Osteoblast (primary cell): ENCODE results near the gene DDX52. TPM values are rescaled to one million over a fixed set of nuclear protein-coding genes. Genes with fewer than 3 reads are reported as not detected.

Experiments
- DNase-seq: peaks from one replicate; pipeline ENCODE4 v3.0.0; 2011; ENCODE audit warnings: low spot score, mixed read lengths; ENCODE audit not compliant: insufficient read length; ENCODE audit errors: missing footprints
- H2AFZ ChIP-seq: 2 replicates; pipeline ENCODE4 v1.6.0; 2011; ENCODE audit warnings: mild to moderate bottlenecking, low read length
- H3K27ac ChIP-seq: 2 replicates; pipeline ENCODE4 v1.5.1; 2011; ENCODE audit warnings: mild to moderate bottlenecking, low read depth, low read length, moderate library complexity
- H3K27me3 ChIP-seq: 2 replicates; pipeline ENCODE4 v1.6.0; 2012; ENCODE audit warnings: mild to moderate bottlenecking, control low read depth, inconsistent platforms, low read length, moderate library complexity; ENCODE audit not compliant: insufficient read depth
- H3K36me3 ChIP-seq: 2 replicates; pipeline ENCODE4 v1.5.1; 2011; ENCODE audit warnings: mild to moderate bottlenecking, low read length, control low read depth, moderate library complexity; ENCODE audit not compliant: insufficient read depth
- H3K4me1 ChIP-seq: 2 replicates; pipeline ENCODE4 v1.5.1; 2011; ENCODE audit warnings: mild to moderate bottlenecking, low read length, control low read depth, moderate library complexity; ENCODE audit not compliant: insufficient read depth
- H3K4me2 ChIP-seq: 2 replicates; pipeline ENCODE4 v1.6.0; 2011; ENCODE audit warnings: mild to moderate bottlenecking, low read length; ENCODE audit not compliant: insufficient read depth
- H3K4me3 ChIP-seq: fragments of 200-600 bp; sonication (generic); 3 replicates; pipeline ENCODE4 v1.5.1; 2012; ENCODE audit warnings: mild to moderate bottlenecking, low read length, inconsistent platforms; ENCODE audit not compliant: insufficient read depth
- H3K79me2 ChIP-seq: 2 replicates; pipeline ENCODE4 v1.6.0; 2012; ENCODE audit warnings: mild to moderate bottlenecking, low read length, control low read depth, inconsistent platforms; ENCODE audit not compliant: insufficient read depth
- H3K9me3 ChIP-seq: 2 replicates; pipeline ENCODE4 v1.5.1; 2011; ENCODE audit warnings: low read depth, low read length, control low read depth
- H4K20me1 ChIP-seq: 2 replicates; pipeline ENCODE4 v1.6.0; 2012; ENCODE audit warnings: mild to moderate bottlenecking, low read length, control low read depth; ENCODE audit not compliant: insufficient read depth
- total RNA-seq: library from RNA; depleted of rRNA; stranded (reverse); fragments of >200 nt; gene quantifications from 2 replicates; pipeline ENCODE4 v1.2.3, GENCODE V29; 2012
- TF ChIP-seq, protein P1 (sequence below): IDR thresholded peaks from 2 replicates; pipeline ENCODE4 v1.5.1; 2011; ENCODE audit warnings: mild to moderate bottlenecking, low read depth, low read length, moderate library complexity; ENCODE audit errors: extremely low read depth

The DDX52 gene
- total RNA-seq, 1 donor, result 29.3 TPM

GRCh38 chr17:37607637-37608331 lies 35.5 kb downstream of the DDX52 start:
- DNase-seq, result no peak
- TF ChIP-seq, protein P1, sequence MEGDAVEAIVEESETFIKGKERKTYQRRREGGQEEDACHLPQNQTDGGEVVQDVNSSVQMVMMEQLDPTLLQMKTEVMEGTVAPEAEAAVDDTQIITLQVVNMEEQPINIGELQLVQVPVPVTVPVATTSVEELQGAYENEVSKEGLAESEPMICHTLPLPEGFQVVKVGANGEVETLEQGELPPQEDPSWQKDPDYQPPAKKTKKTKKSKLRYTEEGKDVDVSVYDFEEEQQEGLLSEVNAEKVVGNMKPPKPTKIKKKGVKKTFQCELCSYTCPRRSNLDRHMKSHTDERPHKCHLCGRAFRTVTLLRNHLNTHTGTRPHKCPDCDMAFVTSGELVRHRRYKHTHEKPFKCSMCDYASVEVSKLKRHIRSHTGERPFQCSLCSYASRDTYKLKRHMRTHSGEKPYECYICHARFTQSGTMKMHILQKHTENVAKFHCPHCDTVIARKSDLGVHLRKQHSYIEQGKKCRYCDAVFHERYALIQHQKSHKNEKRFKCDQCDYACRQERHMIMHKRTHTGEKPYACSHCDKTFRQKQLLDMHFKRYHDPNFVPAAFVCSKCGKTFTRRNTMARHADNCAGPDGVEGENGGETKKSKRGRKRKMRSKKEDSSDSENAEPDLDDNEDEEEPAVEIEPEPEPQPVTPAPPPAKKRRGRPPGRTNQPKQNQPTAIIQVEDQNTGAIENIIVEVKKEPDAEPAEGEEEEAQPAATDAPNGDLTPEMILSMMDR, result no peak
- H3K9me3 ChIP-seq, result no peaks in the 10 kb centered on the region
- peaks cover 23% of the 10 kb centered on the region for H4K20me1 ChIP-seq
- peaks cover 63% of the 10 kb centered on the region for H3K79me2 ChIP-seq
- H3K4me3 ChIP-seq, result peak overlapping the region; percentile 93
- H3K36me3 ChIP-seq, result peaks cover 14% of the 10 kb centered on the region
- H3K4me1 ChIP-seq, result peaks cover 21% of the 10 kb centered on the region
- H2AFZ ChIP-seq, result no peak overlapping the region
- H3K4me2 ChIP-seq, result peak overlapping the region; percentile 90
- H3K27me3 ChIP-seq, result no peaks in the 10 kb centered on the region
- peak overlapping the region; percentile 59 for H3K27ac ChIP-seq

GRCh38 chr17:37605813-37606505 lies 37.3 kb downstream of the DDX52 start:
- DNase-seq, result peak; percentile 27
- H3K4me3 ChIP-seq, result no peak overlapping the region
- H3K27ac ChIP-seq, result peak overlapping the region; percentile 28
- no peaks in the 10 kb centered on the region for H3K9me3 ChIP-seq
- no peak overlapping the region for H2AFZ ChIP-seq
- peaks cover 6% of the 10 kb centered on the region for H3K36me3 ChIP-seq
- H3K4me1 ChIP-seq, result peaks cover 21% of the 10 kb centered on the region
- no peaks in the 10 kb centered on the region for H3K27me3 ChIP-seq
- TF ChIP-seq, protein P1, result no peak
- peaks cover 23% of the 10 kb centered on the region for H4K20me1 ChIP-seq
- peaks cover 78% of the 10 kb centered on the region for H3K79me2 ChIP-seq
- H3K4me2 ChIP-seq, result no peak overlapping the region

DNA sequence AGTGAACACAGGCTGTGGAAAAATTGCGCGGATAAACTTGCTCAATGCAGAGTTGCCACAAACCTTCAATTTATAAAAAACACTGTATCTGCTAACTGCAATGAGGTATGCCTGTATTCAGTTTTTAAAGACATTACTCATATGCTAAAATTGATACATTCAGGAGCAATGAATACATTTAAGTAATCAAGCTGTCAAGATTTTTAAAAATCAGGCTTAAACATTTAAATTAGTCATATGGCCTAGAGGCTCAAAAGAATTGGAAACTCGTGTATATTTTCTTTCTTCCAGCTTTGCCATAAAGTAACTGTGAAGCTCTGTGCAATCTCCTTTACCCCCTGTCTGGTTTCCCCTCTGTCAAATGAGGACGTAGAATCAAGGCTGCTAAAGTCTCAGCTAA lies 38.2 kb downstream of the DDX52 start:
- no peaks in the 10 kb centered on the region for H3K27me3 ChIP-seq
- no peak overlapping the region for H3K4me2 ChIP-seq
- H2AFZ ChIP-seq, result no peak overlapping the region
- H3K4me3 ChIP-seq, result no peak overlapping the region
- H3K9me3 ChIP-seq, result no peaks in the 10 kb centered on the region
- TF ChIP-seq, protein P1, result no peak
- peaks cover 21% of the 10 kb centered on the region for H3K4me1 ChIP-seq
- peaks cover 83% of the 10 kb centered on the region for H3K79me2 ChIP-seq
- peaks cover 27% of the 10 kb centered on the region for H4K20me1 ChIP-seq
- peaks cover 6% of the 10 kb centered on the region for H3K36me3 ChIP-seq
- no peak overlapping the region for H3K27ac ChIP-seq
- no peak for DNase-seq

GRCh38 chr17:37604556-37604955 lies 38.7 kb downstream of the DDX52 start:
- no peak overlapping the region for H3K4me2 ChIP-seq
- TF ChIP-seq, protein P1, result no peak
- no peaks in the 10 kb centered on the region for H3K27me3 ChIP-seq
- H3K79me2 ChIP-seq, result peaks cover 83% of the 10 kb centered on the region
- H2AFZ ChIP-seq, result no peak overlapping the region
- no peak overlapping the region for H3K4me3 ChIP-seq
- peaks cover 17% of the 10 kb centered on the region for H3K4me1 ChIP-seq
- H3K9me3 ChIP-seq, result no peaks in the 10 kb centered on the region
- no peak for DNase-seq
- H4K20me1 ChIP-seq, result peaks cover 27% of the 10 kb centered on the region
- no peak overlapping the region for H3K27ac ChIP-seq
- H3K36me3 ChIP-seq, result peaks cover 6% of the 10 kb centered on the region
